Neutrophil (primary cell): ENCODE results near the gene NFE2.

Source experiments
- H3K27ac ChIP-seq: fragments of 200-600 bp; sonication (generic); 2 replicates; pipeline ENCODE4 v1.5.1; 2016; ENCODE audit warnings: mild to moderate bottlenecking, moderate library complexity
- H3K27me3 ChIP-seq: fragments of 200-600 bp; sonication (generic); 2 replicates; pipeline ENCODE4 v1.6.0; 2016; ENCODE audit warnings: mild to moderate bottlenecking
- H3K36me3 ChIP-seq: fragments of 200-600 bp; sonication (generic); 2 replicates; pipeline ENCODE4 v1.5.1; 2017
- H3K4me1 ChIP-seq, 2 experiments: fragments of 200-600 bp in 1 of 2; sonication (generic) in 1 of 2; 1 replicate in 1 of 2; 2 replicates in 1 of 2; pipeline versions ENCODE4 v1.5.1 to v1.6.1; 2013 to 2016; ENCODE audit warnings: low read depth in 1 of 2, low read length in 1 of 2, mild to moderate bottlenecking in 1 of 2, moderate library complexity in 1 of 2; ENCODE audit not compliant: control insufficient read depth in 1 of 2, insufficient read depth in 1 of 2
- H3K4me3 ChIP-seq, 2 experiments: fragments of 200-600 bp in 1 of 2; sonication (generic) in 1 of 2; 1 replicate in 1 of 2; 2 replicates in 1 of 2; pipeline ENCODE4 v1.5.1; 2013 to 2016; ENCODE audit warnings: low read depth in 1 of 2, low read length in 1 of 2, mild to moderate bottlenecking in 1 of 2, moderate library complexity in 1 of 2
- H3K9me3 ChIP-seq: fragments of 200-600 bp; sonication (generic); 2 replicates; pipeline ENCODE4 v1.5.1; 2016
- CTCF ChIP-seq: fragments of 200-600 bp; sonication (generic); IDR thresholded peaks from 2 replicates; pipeline ENCODE4 v1.5.1; 2016; ENCODE audit warnings: antibody characterized with exemption

Gene NFE2

GRCh38 chr12:54303640-54304039, 2.8 kb upstream of the NFE2 start:
- Histone ChIP-seq H3K36me3 (no peaks in the 10 kb centered on the region), H3K9me3 (no peaks in the 10 kb centered on the region), H3K4me1 (peaks cover 80 to 89% of the 10 kb centered on the region in 2 experiments), H3K27ac (peak overlapping the region; percentile 93), H3K27me3 (no peaks in the 10 kb centered on the region), H3K4me3 (peak overlapping the region; percentile 58)
- no peak for TF ChIP-seq CTCF

GRCh38 chr12:54301428-54302048, 723 bp upstream of the NFE2 start:
- H3K4me3 ChIP-seq: peak overlapping the region; percentile 82 to 91
- H3K27ac ChIP-seq: peak overlapping the region; percentile 93
- no peaks in the 10 kb centered on the region for H3K27me3 ChIP-seq
- no peak for TF ChIP-seq CTCF
- peaks cover 69 to 85% of the 10 kb centered on the region in 2 experiments for H3K4me1 ChIP-seq
- no peaks in the 10 kb centered on the region for H3K36me3 ChIP-seq
- no peaks in the 10 kb centered on the region for H3K9me3 ChIP-seq

- Histone ChIP-seq H3K9me3 (no peaks in the 10 kb centered on the region), H3K4me1 (peaks cover 69 to 85% of the 10 kb centered on the region in 2 experiments), H3K27me3 (no peaks in the 10 kb centered on the region), H3K27ac (peak overlapping the region; percentile 93), H3K36me3 (peaks cover 9% of the 10 kb centered on the region), H3K4me3 (peak overlapping the region; percentile 82 to 91)
- no peak for TF ChIP-seq CTCF
Observed at GRCh38 chr12:54300225-54300731, 537 bp downstream of the NFE2 start.

- Histone ChIP-seq H3K27ac (peak overlapping the region; percentile 93), H3K4me3 (peak overlapping the region; percentile 82 to 91), H3K4me1 (peaks cover 69 to 85% of the 10 kb centered on the region in 2 experiments), H3K9me3 (no peaks in the 10 kb centered on the region), H3K36me3 (peaks cover 15% of the 10 kb centered on the region), H3K27me3 (no peaks in the 10 kb centered on the region)
- TF ChIP-seq CTCF: no peak
Observed at GRCh38 chr12:54299515-54300224, 1.1 kb downstream of the NFE2 start.

- Histone ChIP-seq H3K27me3 (no peaks in the 10 kb centered on the region), H3K9me3 (no peaks in the 10 kb centered on the region), H3K36me3 (peaks cover 22% of the 10 kb centered on the region), H3K4me1 (peaks cover 69 to 85% of the 10 kb centered on the region in 2 experiments), H3K27ac (peak overlapping the region; percentile 93), H3K4me3 (peak overlapping the region; percentile 82 to 91)
- no peak for TF ChIP-seq CTCF
Observed at GRCh38 chr12:54298904-54299303, 1.9 kb downstream of the NFE2 start.
